ENCODE measurements around the gene SERPINA7. TPM values are rescaled to one million over a fixed set of nuclear protein-coding genes. Genes with fewer than 3 reads are reported as not detected.

Gene SERPINA7
- total RNA-seq, 4 donors from 2014 or later: not detected

- intact Hi-C loops (cut with DNase I; ENCODE audit: low total_unique reads) (no loop called here), in situ Hi-C loops (cut with MboI; ENCODE audit: low pct_ligation_motif_present in 1 of 4, low pct_unique_long_range_greater_than_20kb in 1 of 4, low sequenced_read_pairs in 3 of 4) (no loop called here)
- Histone ChIP-seq H3K4me1 (no peaks in the 10 kb centered on the region), H3K4me3 (no peak overlapping the region), H3K9me3 (no peaks in the 10 kb centered on the region), H3K27me3 (no peaks in the 10 kb centered on the region), H3K36me3 (no peaks in the 10 kb centered on the region), H3K27ac (no peak overlapping the region)
- no peak for DNase-seq
- 77% methylated on average over 2 of the region's 2 CpGs; no CpG with 5 or more reads in 1 of the 2 donors for WGBS, 2 donors (ENCODE audit: low coverage in 1 of 2)
- TF ChIP-seq POLR2A (IDR thresholded peaks at IDR 0.05) (no peak), CTCF (IDR thresholded peaks at IDR 0.05) (no peak), EP300 (IDR thresholded peaks at IDR 0.05; ENCODE audit: low read depth) (no peak), POLR2AphosphoS5 (IDR thresholded peaks at IDR 0.05) (no peak)
Observed at GRCh38 chrX:106035064-106035463, 3.5 kb downstream of the SERPINA7 start.

- intact Hi-C loops (cut with DNase I; ENCODE audit: low total_unique reads): no loop called here
- WGBS, 2 donors (ENCODE audit: low coverage in 1 of 2): 73 to 85% methylated on average over 4 of the region's 4 CpGs
- no peak for TF ChIP-seq CTCF (IDR thresholded peaks at IDR 0.05)
- TF ChIP-seq POLR2AphosphoS5 (IDR thresholded peaks at IDR 0.05): no peak
- no peak for TF ChIP-seq EP300 (IDR thresholded peaks at IDR 0.05; ENCODE audit: low read depth)
- no peak for TF ChIP-seq POLR2A (IDR thresholded peaks at IDR 0.05)
Observed at GRCh38 chrX:106023947-106024346, 14.6 kb downstream of the SERPINA7 start.

GRCh38 chrX:106022238-106022637 lies 16.3 kb downstream of the SERPINA7 start:
- 93% methylated on average over 2 of the region's 2 CpGs; no CpG with 5 or more reads in 1 of the 2 donors for WGBS, 2 donors (ENCODE audit: low coverage in 1 of 2)
- Histone ChIP-seq H3K4me1 (no peaks in the 10 kb centered on the region), H3K27ac (no peak overlapping the region), H3K4me3 (no peak overlapping the region), H3K36me3 (no peaks in the 10 kb centered on the region), H3K9me3 (no peaks in the 10 kb centered on the region), H3K27me3 (no peaks in the 10 kb centered on the region)
- intact Hi-C loops (cut with DNase I; ENCODE audit: low total_unique reads): no loop called here
- TF ChIP-seq EP300 (IDR thresholded peaks at IDR 0.05; ENCODE audit: low read depth) (no peak), POLR2A (IDR thresholded peaks at IDR 0.05) (no peak), POLR2AphosphoS5 (IDR thresholded peaks at IDR 0.05) (no peak), CTCF (IDR thresholded peaks at IDR 0.05) (no peak)
- DNase-seq: no peak
- in situ Hi-C loops (cut with MboI; ENCODE audit: low pct_ligation_motif_present in 1 of 4, low pct_unique_long_range_greater_than_20kb in 1 of 4, low sequenced_read_pairs in 3 of 4): no loop called here

More at GRCh38 chrX:106023947-106024346, 14.6 kb downstream of the SERPINA7 start:
- Histone ChIP-seq H3K9me3 (no peaks in the 10 kb centered on the region), H3K4me1 (no peaks in the 10 kb centered on the region), H3K4me3 (no peak overlapping the region), H3K27me3 (no peaks in the 10 kb centered on the region), H3K36me3 (no peaks in the 10 kb centered on the region), H3K27ac (no peak overlapping the region)
- in situ Hi-C loops (cut with MboI; ENCODE audit: low pct_ligation_motif_present in 1 of 4, low pct_unique_long_range_greater_than_20kb in 1 of 4, low sequenced_read_pairs in 3 of 4): no loop called here
- no peak for DNase-seq

GRCh38 chrX:106014119-106014775 lies 24.3 kb downstream of the SERPINA7 start:
- H3K4me1 ChIP-seq: no peaks in the 10 kb centered on the region
- DNase-seq: no peak
- no peak for TF ChIP-seq CTCF (IDR thresholded peaks at IDR 0.05)
- no peaks in the 10 kb centered on the region for H3K27me3 ChIP-seq
- H3K27ac ChIP-seq: no peak overlapping the region
- H3K36me3 ChIP-seq: no peaks in the 10 kb centered on the region
- no peaks in the 10 kb centered on the region for H3K9me3 ChIP-seq
- in situ Hi-C loops (cut with MboI; ENCODE audit: low pct_ligation_motif_present in 1 of 4, low pct_unique_long_range_greater_than_20kb in 1 of 4, low sequenced_read_pairs in 3 of 4): no loop called here
- 67% methylated on average over 1 of the region's 1 CpG; no CpG with 5 or more reads in 1 of the 2 donors for WGBS, 2 donors (ENCODE audit: low coverage in 1 of 2)
- no peak overlapping the region for H3K4me3 ChIP-seq
- intact Hi-C loops (cut with DNase I; ENCODE audit: low total_unique reads): no loop called here

All from transverse colon (tissue), 4 donors.